ENCODE measurements around the gene CUL3.

CUL3 gene

GRCh38 chr2:224579411-224579810 lies 5.8 kb downstream of the CUL3 start:
- DNase-seq = no peak

- no peak for DNase-seq
These were observed 7.6 kb downstream of the CUL3 start for GRCh38 chr2:224577541-224577940.

- no peak for DNase-seq
These were observed 9.0 kb downstream of the CUL3 start for GRCh38 chr2:224576088-224576715.

GRCh38 chr2:224574423-224575084 lies 10.6 kb downstream of the CUL3 start:
- DNase-seq = no peak

- DNase-seq = no peak
These were observed 11.4 kb downstream of the CUL3 start for GRCh38 chr2:224573724-224574123.

- DNase-seq = no peak
These were observed 12.8 kb downstream of the CUL3 start for GRCh38 chr2:224572338-224572737.

GRCh38 chr2:224570328-224570993 lies 14.7 kb downstream of the CUL3 start:
- no peak for DNase-seq

- DNase-seq = no peak
These were observed 15.5 kb downstream of the CUL3 start for GRCh38 chr2:224569654-224570053.

GRCh38 chr2:224565452-224566035 lies 19.6 kb downstream of the CUL3 start:
- no peak for DNase-seq

- no peak for DNase-seq
These were observed 21.6 kb downstream of the CUL3 start for GRCh38 chr2:224563537-224563936.

GRCh38 chr2:224562831-224563230 lies 22.3 kb downstream of the CUL3 start:
- DNase-seq = no peak

GRCh38 chr2:224561234-224562005 lies 23.7 kb downstream of the CUL3 start:
- DNase-seq = no peak

- no peak for DNase-seq
These were observed 24.6 kb downstream of the CUL3 start for GRCh38 chr2:224560549-224560948.

GRCh38 chr2:224557610-224558009 lies 27.6 kb downstream of the CUL3 start:
- DNase-seq = no peak

GRCh38 chr2:224556381-224556780 lies 28.8 kb downstream of the CUL3 start:
- no peak for DNase-seq

GRCh38 chr2:224555823-224556366 lies 29.3 kb downstream of the CUL3 start:
- DNase-seq = no peak

GRCh38 chr2:224552771-224553170 lies 32.4 kb downstream of the CUL3 start:
- no peak for DNase-seq

GRCh38 chr2:224551693-224552092 lies 33.5 kb downstream of the CUL3 start:
- DNase-seq = no peak

GRCh38 chr2:224546926-224547325 lies 38.2 kb downstream of the CUL3 start:
- no peak for DNase-seq

- no peak for DNase-seq
These were observed 39.1 kb downstream of the CUL3 start for GRCh38 chr2:224545884-224546644.

GRCh38 chr2:224543939-224544338 lies 41.2 kb downstream of the CUL3 start:
- no peak for DNase-seq

GRCh38 chr2:224538561-224539138 lies 46.5 kb downstream of the CUL3 start:
- no peak for DNase-seq
